Measurements from ENCODE around the gene CACNA1C. TPM values are rescaled to one million over a fixed set of nuclear protein-coding genes. Genes with fewer than 3 reads are reported as not detected.

Gene CACNA1C
- total RNA-seq, 1 donor from 2014 or later = 15.6 TPM

- TF ChIP-seq CTCF (IDR thresholded peaks at IDR 0.05) = no peak
- peak; percentile 48 for DNase-seq
Measured at GRCh38 chr12:2415568-2415944, 362.8 kb downstream of the CACNA1C start.

GRCh38 chr12:2416158-2416557 is 363.4 kb downstream of the CACNA1C start:
- TF ChIP-seq CTCF (IDR thresholded peaks at IDR 0.05) = no peak
- DNase-seq (no peak), ATAC-seq (no peak)
- Histone ChIP-seq H3K9me3 (no peaks in the 10 kb centered on the region), H3K27me3 (no peaks in the 10 kb centered on the region), H3K4me3 (no peak overlapping the region), H3K27ac (no peak overlapping the region), H3K36me3 (no peaks in the 10 kb centered on the region), H3K4me1 (no peaks in the 10 kb centered on the region)
- intact Hi-C loops (cut with DNase I) = no loop called here

More at GRCh38 chr12:2415568-2415944, 362.8 kb downstream of the CACNA1C start:
- H3K27me3 ChIP-seq = no peaks in the 10 kb centered on the region
- no peaks in the 10 kb centered on the region for H3K9me3 ChIP-seq
- intact Hi-C loops (cut with DNase I) = no loop called here
- no peaks in the 10 kb centered on the region for H3K36me3 ChIP-seq
- no peak for ATAC-seq
- H3K4me1 ChIP-seq = no peaks in the 10 kb centered on the region
- H3K27ac ChIP-seq = no peak overlapping the region
- H3K4me3 ChIP-seq = no peak overlapping the region

GRCh38 chr12:2417481-2418160 is 364.8 kb downstream of the CACNA1C start:
- Histone ChIP-seq H3K36me3 (no peaks in the 10 kb centered on the region), H3K4me3 (no peak overlapping the region), H3K27ac (no peak overlapping the region), H3K27me3 (no peaks in the 10 kb centered on the region), H3K9me3 (no peaks in the 10 kb centered on the region), H3K4me1 (no peaks in the 10 kb centered on the region)
- ATAC-seq = no peak
- TF ChIP-seq CTCF (IDR thresholded peaks at IDR 0.05) = no peak
- intact Hi-C loops (cut with DNase I) = no loop called here
- DNase-seq = peak; percentile 17

- Histone ChIP-seq H3K27me3 (no peaks in the 10 kb centered on the region), H3K9me3 (no peaks in the 10 kb centered on the region), H3K27ac (no peak overlapping the region), H3K4me3 (no peak overlapping the region), H3K4me1 (no peaks in the 10 kb centered on the region), H3K36me3 (no peaks in the 10 kb centered on the region)
- intact Hi-C loops (cut with DNase I) = no loop called here
- DNase-seq = peak; percentile 30
- no peak for ATAC-seq
- no peak for TF ChIP-seq CTCF (IDR thresholded peaks at IDR 0.05)
Measured at GRCh38 chr12:2418579-2418978, 365.8 kb downstream of the CACNA1C start.

GRCh38 chr12:2422591-2422990 is 369.8 kb downstream of the CACNA1C start:
- Histone ChIP-seq H3K27ac (no peak overlapping the region), H3K36me3 (no peaks in the 10 kb centered on the region), H3K4me1 (no peaks in the 10 kb centered on the region), H3K27me3 (no peaks in the 10 kb centered on the region), H3K4me3 (no peak overlapping the region), H3K9me3 (no peaks in the 10 kb centered on the region)
- TF ChIP-seq CTCF (IDR thresholded peaks at IDR 0.05) = no peak
- ATAC-seq (no peak), DNase-seq (peak; percentile 48)
- intact Hi-C loops (cut with DNase I) = no loop called here

GRCh38 chr12:2429032-2429431 is 376.2 kb downstream of the CACNA1C start:
- Histone ChIP-seq H3K27ac (no peak overlapping the region), H3K27me3 (no peaks in the 10 kb centered on the region), H3K4me1 (no peaks in the 10 kb centered on the region), H3K4me3 (no peak overlapping the region), H3K36me3 (no peaks in the 10 kb centered on the region), H3K9me3 (no peaks in the 10 kb centered on the region)
- peak; percentile 1 for DNase-seq
- intact Hi-C loops (cut with DNase I) = no loop called here
- no peak for TF ChIP-seq CTCF (IDR thresholded peaks at IDR 0.05)
- no peak for ATAC-seq

Measured in upper lobe of right lung (tissue), 1 donor.